ENCODE data around the gene SRSF8.

Gene SRSF8

GRCh38 chr11:95098826-95099225 is 32.1 kb downstream of the SRSF8 start:
- TF ChIP-seq FOXM1 (IDR thresholded peaks at IDR 0.05; ENCODE audit: borderline replicate concordance, low read depth) (no peak), ZBTB7A (IDR thresholded peaks at IDR 0.05; ENCODE audit: low read depth) (no peak), TEAD4 (IDR thresholded peaks at IDR 0.05) (no peak), NFIC (IDR thresholded peaks at IDR 0.05) (no peak), TAF1 (IDR thresholded peaks at IDR 0.05; ENCODE audit: low read depth) (no peak), RAD21 (IDR thresholded peaks at IDR 0.05; ENCODE audit: low read depth) (no peak), YY1 (IDR thresholded peaks at IDR 0.05; ENCODE audit: low read depth) (no peak), CEBPB (IDR thresholded peaks at IDR 0.05) (no peak), USF1 (IDR thresholded peaks at IDR 0.05) (no peak), EGR1 (IDR thresholded peaks at IDR 0.05) (no peak), EP300 (IDR thresholded peaks at IDR 0.05; ENCODE audit: borderline replicate concordance) (no peak), TCF12 (IDR thresholded peaks at IDR 0.05; ENCODE audit: low read depth) (no peak)

- no peak for TF ChIP-seq CREB1 (IDR thresholded peaks at IDR 0.05; ENCODE audit: low read depth)
These were observed 33.5 kb downstream of the SRSF8 start for GRCh38 chr11:95100191-95100648.

GRCh38 chr11:95100856-95101507 is 34.3 kb downstream of the SRSF8 start:
- TF ChIP-seq CEBPB (IDR thresholded peaks at IDR 0.05) = no peak

- TF ChIP-seq TCF12 (IDR thresholded peaks at IDR 0.05; ENCODE audit: low read depth) (no peak), REST (IDR thresholded peaks at IDR 0.05; ENCODE audit: low read depth) (no peak), TEAD4 (IDR thresholded peaks at IDR 0.05) (no peak), TAF1 (IDR thresholded peaks at IDR 0.05; ENCODE audit: low read depth) (no peak), RAD21 (IDR thresholded peaks at IDR 0.05; ENCODE audit: low read depth) (no peak), FOXM1 (IDR thresholded peaks at IDR 0.05; ENCODE audit: borderline replicate concordance, low read depth) (no peak), CEBPB (IDR thresholded peaks at IDR 0.05) (no peak), EGR1 (IDR thresholded peaks at IDR 0.05) (no peak), ZBTB7A (IDR thresholded peaks at IDR 0.05; ENCODE audit: low read depth) (no peak), NFIC (IDR thresholded peaks at IDR 0.05) (no peak), YY1 (IDR thresholded peaks at IDR 0.05; ENCODE audit: low read depth) (no peak), USF1 (IDR thresholded peaks at IDR 0.05) (no peak), EP300 (IDR thresholded peaks at IDR 0.05; ENCODE audit: borderline replicate concordance) (no peak), CREB1 (IDR thresholded peaks at IDR 0.05; ENCODE audit: low read depth) (no peak), MAX (IDR thresholded peaks at IDR 0.05) (no peak)
These were observed 35.2 kb downstream of the SRSF8 start for GRCh38 chr11:95101935-95102334.

- TF ChIP-seq REST (IDR thresholded peaks at IDR 0.05; ENCODE audit: low read depth) (no peak), USF1 (IDR thresholded peaks at IDR 0.05) (no peak), YY1 (IDR thresholded peaks at IDR 0.05; ENCODE audit: low read depth) (no peak), TEAD4 (IDR thresholded peaks at IDR 0.05) (no peak), RAD21 (IDR thresholded peaks at IDR 0.05; ENCODE audit: low read depth) (no peak), EP300 (IDR thresholded peaks at IDR 0.05; ENCODE audit: borderline replicate concordance) (no peak), NFIC (IDR thresholded peaks at IDR 0.05) (no peak), TCF12 (IDR thresholded peaks at IDR 0.05; ENCODE audit: low read depth) (no peak), EGR1 (IDR thresholded peaks at IDR 0.05) (no peak), TAF1 (IDR thresholded peaks at IDR 0.05; ENCODE audit: low read depth) (no peak), CREB1 (IDR thresholded peaks at IDR 0.05; ENCODE audit: low read depth) (no peak), ZBTB7A (IDR thresholded peaks at IDR 0.05; ENCODE audit: low read depth) (no peak), MAX (IDR thresholded peaks at IDR 0.05) (no peak), FOXM1 (IDR thresholded peaks at IDR 0.05; ENCODE audit: borderline replicate concordance, low read depth) (no peak), CEBPB (IDR thresholded peaks at IDR 0.05) (no peak)
These were observed 36.0 kb downstream of the SRSF8 start for GRCh38 chr11:95102733-95103132.

- TF ChIP-seq EGR1 (IDR thresholded peaks at IDR 0.05) = no peak
- no peak for TF ChIP-seq EP300 (IDR thresholded peaks at IDR 0.05; ENCODE audit: borderline replicate concordance)
- TF ChIP-seq TEAD4 (IDR thresholded peaks at IDR 0.05) = no peak
- TF ChIP-seq RAD21 (IDR thresholded peaks at IDR 0.05; ENCODE audit: low read depth) = no peak
- no peak for TF ChIP-seq ZBTB7A (IDR thresholded peaks at IDR 0.05; ENCODE audit: low read depth)
- TF ChIP-seq NFIC (IDR thresholded peaks at IDR 0.05) = no peak
- TF ChIP-seq CREB1 (IDR thresholded peaks at IDR 0.05; ENCODE audit: low read depth) = no peak
- TF ChIP-seq REST (IDR thresholded peaks at IDR 0.05; ENCODE audit: low read depth) = no peak
- no peak for TF ChIP-seq USF1 (IDR thresholded peaks at IDR 0.05)
- no peak for TF ChIP-seq TAF1 (IDR thresholded peaks at IDR 0.05; ENCODE audit: low read depth)
- TF ChIP-seq MAX (IDR thresholded peaks at IDR 0.05) = no peak
- no peak for TF ChIP-seq TCF12 (IDR thresholded peaks at IDR 0.05; ENCODE audit: low read depth)
- no peak for TF ChIP-seq YY1 (IDR thresholded peaks at IDR 0.05; ENCODE audit: low read depth)
- TF ChIP-seq FOXM1 (IDR thresholded peaks at IDR 0.05; ENCODE audit: borderline replicate concordance, low read depth) = no peak
- no peak for TF ChIP-seq CEBPB (IDR thresholded peaks at IDR 0.05)
These were observed 37.0 kb downstream of the SRSF8 start for GRCh38 chr11:95103701-95104100.
